Measurements from ENCODE around the gene GRPEL2.

- TF ChIP-seq POLR2A (IDR thresholded peaks at IDR 0.05; ENCODE audit: extremely low read depth, insufficient read length) (no peak), CTCF (IDR thresholded peaks at IDR 0.05; ENCODE audit: low read depth, low read length) (no peak), MAX (IDR thresholded peaks at IDR 0.05; ENCODE audit: low read depth, low read length) (no peak), MYC (IDR thresholded peaks at IDR 0.05; ENCODE audit: low read depth, low read length) (no peak)
Measured at GRCh38 chr5:149310947-149311658, 34.2 kb upstream of the GRPEL2 start.

Measured in NB4 (cell line).